GM20000 (cell line): ENCODE data around the gene CHID1.

ENCODE experiments used
- DNase-seq: peaks from one replicate; pipeline ENCODE4 v3.0.0; 2012; ENCODE audit warnings: low spot score
- CTCF ChIP-seq: IDR thresholded peaks from 2 replicates; pipeline ENCODE4 v1.5.1; 2012; ENCODE audit warnings: mild to moderate bottlenecking, control low read depth; ENCODE audit errors: extremely low read depth, missing control alignments

CHID1 gene

GRCh38 chr11:954392-955153 is 44.0 kb upstream of the CHID1 start:
- DNase-seq, result no peak
- no peak for TF ChIP-seq CTCF

GRCh38 chr11:953512-953911 is 42.9 kb upstream of the CHID1 start:
- no peak for DNase-seq
- TF ChIP-seq CTCF, result no peak

GRCh38 chr11:952406-953385 is 42.1 kb upstream of the CHID1 start:
- DNase-seq, result no peak
- TF ChIP-seq CTCF, result no peak

- TF ChIP-seq CTCF, result no peak
- no peak for DNase-seq
Observed at GRCh38 chr11:951507-951906, 40.9 kb upstream of the CHID1 start.

GRCh38 chr11:947744-948143 is 37.1 kb upstream of the CHID1 start:
- TF ChIP-seq CTCF, result no peak
- no peak for DNase-seq

GRCh38 chr11:945986-946385 is 35.4 kb upstream of the CHID1 start:
- DNase-seq, result no peak

More at GRCh38 chr11:945986-946385, 35.4 kb upstream of the CHID1 start:
- TF ChIP-seq CTCF, result no peak
